ENCODE measurements around the gene GLB1L. TPM values are rescaled to one million over a fixed set of nuclear protein-coding genes. Genes with fewer than 3 reads are reported as not detected.

Gene GLB1L
- polyA plus RNA-seq, 1 of the 3 experiments (the other 2 are of a cell fraction): 11.7 TPM

- TF ChIP-seq USF2 (IDR thresholded peaks at IDR 0.05; ENCODE audit: borderline replicate concordance, low read depth, low read length): no peak
These were observed 49.4 kb upstream of the GLB1L start (continued) for GRCh38 chr2:219294356-219295351.

- TF ChIP-seq RFX5 (IDR thresholded peaks at IDR 0.05; ENCODE audit: low read length) (no peak), GABPA (IDR thresholded peaks at IDR 0.05; ENCODE audit: low read depth) (no peak), NRF1 (IDR thresholded peaks at IDR 0.05; ENCODE audit: low read depth, low read length) (no peak), MXI1 (IDR thresholded peaks at IDR 0.05; ENCODE audit: low read depth, low read length) (no peak), EP300 (IDR thresholded peaks at IDR 0.05; ENCODE audit: borderline replicate concordance in 1 of 2, low read depth in 1 of 2, low read length in 1 of 2) (no peak), RAD21 (IDR thresholded peaks at IDR 0.05; ENCODE audit: low read length) (no peak), TAF1 (IDR thresholded peaks at IDR 0.05; ENCODE audit: borderline replicate concordance, low read depth, low read length) (no peak), GATA2 (CRISPR knock-in tag; IDR thresholded peaks at IDR 0.05) (no peak), MEF2A (IDR thresholded peaks at IDR 0.05; ENCODE audit: borderline replicate concordance, low read depth) (no peak), NFIC (IDR thresholded peaks at IDR 0.05; ENCODE audit: borderline replicate concordance) (no peak), FOXM1 (IDR thresholded peaks at IDR 0.05; ENCODE audit: low read depth) (no peak), USF2 (IDR thresholded peaks at IDR 0.05; ENCODE audit: borderline replicate concordance, low read depth, low read length) (no peak), FOXJ3 (CRISPR knock-in tag; IDR thresholded peaks at IDR 0.05) (no peak), PBX3 (IDR thresholded peaks at IDR 0.05) (no peak), YY1 (IDR thresholded peaks at IDR 0.05; ENCODE audit: low read depth) (no peak), EZH2phosphoT487 (IDR thresholded peaks at IDR 0.05; ENCODE audit: borderline replicate concordance, low read depth) (no peak), SIN3A (IDR thresholded peaks at IDR 0.05; ENCODE audit: borderline replicate concordance, low read depth, low read length) (no peak), ELF1 (IDR thresholded peaks at IDR 0.05) (no peak), POLR2AphosphoS5 (IDR thresholded peaks at IDR 0.05; ENCODE audit: low read depth, low read length) (no peak), FOSL2 (IDR thresholded peaks at IDR 0.05; ENCODE audit: borderline replicate concordance, low read depth) (no peak)
- H3K36me3 ChIP-seq (replicated peaks in 1 of 2; ENCODE audit: control insufficient read depth in 1 of 2, insufficient read depth in 2 of 2, low read length in 1 of 2): no peaks in the 10 kb centered on the region
- 89% methylated on average over 5 of the region's 5 CpGs for WGBS (ENCODE audit: low lambda C conversion rate)
- no peak overlapping the region for H2AFZ ChIP-seq (ENCODE audit: low read depth)
- ChIA-PET POLR2A (interaction anchor here (1.7 kb wide), 1 partner anchor 14 kb away, joined by 6 read pairs; the partner anchor contains the start of gene DNAJB2), CTCF (interaction anchor here (0.6 to 9.0 kb wide), 21 partner anchors 10 to 606 kb away, joined by 3 to 312 read pairs (median 11); partner anchors contain the start of genes ANKZF1, ATG9A, CNPPD1 and DNAJB2)
- DNase-seq: no peak
- H3K79me2 ChIP-seq (ENCODE audit: insufficient read depth): no peaks in the 10 kb centered on the region
- peaks cover 8% of the 10 kb centered on the region in 2 experiments; a peak in 1 of 4 replicates for H3K4me1 ChIP-seq (ENCODE audit: control insufficient read depth in 1 of 2, insufficient read depth in 2 of 2, low read depth in 1 of 2, low read length in 1 of 2)
- peaks cover 12% of the 10 kb centered on the region for H3F3A ChIP-seq (replicated peaks; ENCODE audit: insufficient read depth)
- no peaks in the 10 kb centered on the region for H3K9me2 ChIP-seq
- no peak overlapping the region for H3K4me2 ChIP-seq
- H3K27me3 ChIP-seq (ENCODE audit: insufficient read depth): no peaks in the 10 kb centered on the region
- H3K9me3 ChIP-seq: no peaks in the 10 kb centered on the region
- H4K20me1 ChIP-seq (ENCODE audit: insufficient read depth): no peaks in the 10 kb centered on the region
- no peak overlapping the region for H3K4me3 ChIP-seq (ENCODE audit: low read depth in 2 of 2, low read length in 1 of 2)
- H3K27ac ChIP-seq (ENCODE audit: low read depth in 2 of 2, low read length in 1 of 2): no peak overlapping the region
- H3K9ac ChIP-seq: no peak overlapping the region
These were observed 48.5 kb upstream of the GLB1L start for GRCh38 chr2:219293736-219294231.
